Skeletal muscle satellite cell (primary cell): Measurements from ENCODE around the gene ALDH1L1.
"Not testable (repeated sequence)": the region's sequence is repeated elsewhere in the genome, so short reads cannot be mapped to it uniquely, and the experiment has no call there.

Experiments
- H3K27me3 ChIP-seq: 2 replicates; pipeline ENCODE4 v1.7.0; 2013; ENCODE audit warnings: low read length; ENCODE audit not compliant: control insufficient read depth, insufficient read depth
- H3K36me3 ChIP-seq: 2 replicates; pipeline ENCODE4 v1.7.0; 2013; ENCODE audit warnings: mild to moderate bottlenecking, control low read depth, low read length; ENCODE audit not compliant: insufficient read depth
- H3K4me1 ChIP-seq: 2 replicates; pipeline ENCODE4 v1.7.0; 2013; ENCODE audit warnings: low read length; ENCODE audit not compliant: control insufficient read depth, insufficient read depth
- H3K4me2 ChIP-seq: 2 replicates; pipeline ENCODE4 v1.7.0; 2013; ENCODE audit warnings: mild to moderate bottlenecking, low read length
- H3K4me3 ChIP-seq: 2 replicates; pipeline ENCODE4 v1.7.0; 2013; ENCODE audit warnings: low read length
- H3K9ac ChIP-seq: 2 replicates; pipeline ENCODE4 v1.7.0; 2013; ENCODE audit warnings: mild to moderate bottlenecking, low read depth, low read length, moderate library complexity
- H3K9me3 ChIP-seq: replicated peaks from 2 replicates; pipeline ENCODE4 v1.7.0; 2013; ENCODE audit warnings: mild to moderate bottlenecking, control low read depth, low read length

ALDH1L1 gene

DNA sequence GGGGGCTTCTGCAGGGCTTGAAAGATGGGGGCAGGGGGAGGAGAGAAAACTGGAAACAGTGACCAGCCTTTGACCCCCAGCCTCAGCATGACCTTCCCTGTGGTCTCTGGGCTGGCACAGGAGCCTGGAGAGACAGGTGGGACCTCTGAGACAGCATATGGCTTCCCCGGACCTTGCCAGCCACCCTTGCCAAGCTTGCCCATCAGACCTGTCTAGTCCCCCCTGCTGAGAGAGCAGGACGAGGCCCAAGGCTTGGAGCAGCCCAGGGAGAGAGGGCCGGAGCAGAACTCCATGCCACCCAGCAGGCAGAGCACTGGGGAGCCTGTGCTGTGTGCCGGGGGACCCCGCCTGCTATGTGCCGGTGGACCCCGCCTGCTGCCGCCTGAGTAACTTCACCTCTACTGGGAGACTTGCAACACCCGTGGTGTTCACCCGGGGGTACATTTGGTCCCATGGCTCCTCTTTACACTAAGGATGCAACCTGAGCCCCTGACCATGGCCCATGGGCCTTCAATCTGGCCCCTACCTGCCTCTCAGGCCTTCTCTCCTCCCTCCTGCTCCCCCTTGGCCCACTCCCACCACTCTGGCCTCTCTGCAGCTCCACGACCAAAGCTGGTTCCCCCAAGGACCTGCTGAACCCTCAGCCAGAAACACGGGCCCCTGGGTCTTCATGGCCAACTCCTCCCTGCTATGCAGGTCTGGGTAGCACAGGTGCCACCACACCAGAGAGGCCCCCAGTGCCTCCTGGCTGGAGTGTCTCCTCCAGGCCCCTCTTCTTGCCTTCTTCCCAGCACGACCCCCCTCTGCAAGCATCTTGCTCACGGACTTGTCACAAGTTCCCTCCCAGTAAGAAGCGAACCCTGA is 75.4 kb downstream of the ALDH1L1 start:
- H3K4me3 ChIP-seq = no peak overlapping the region
- H3K4me2 ChIP-seq = no peak overlapping the region
- no peak overlapping the region for H3K9ac ChIP-seq
- peaks cover 26% of the 10 kb centered on the region for H3K4me1 ChIP-seq
- no peaks in the 10 kb centered on the region for H3K9me3 ChIP-seq
- no peaks in the 10 kb centered on the region for H3K36me3 ChIP-seq
- no peaks in the 10 kb centered on the region for H3K27me3 ChIP-seq

- Histone ChIP-seq H3K36me3 (no peaks in the 10 kb centered on the region), H3K4me3 (no peak overlapping the region), H3K27me3 (no peaks in the 10 kb centered on the region), H3K4me1 (peaks cover 27% of the 10 kb centered on the region), H3K9ac (no peak overlapping the region), H3K9me3 (no peaks in the 10 kb centered on the region), H3K4me2 (no peak overlapping the region)
These were observed 76.3 kb downstream of the ALDH1L1 start for GRCh38 chr3:126104028-126104635.

DNA sequence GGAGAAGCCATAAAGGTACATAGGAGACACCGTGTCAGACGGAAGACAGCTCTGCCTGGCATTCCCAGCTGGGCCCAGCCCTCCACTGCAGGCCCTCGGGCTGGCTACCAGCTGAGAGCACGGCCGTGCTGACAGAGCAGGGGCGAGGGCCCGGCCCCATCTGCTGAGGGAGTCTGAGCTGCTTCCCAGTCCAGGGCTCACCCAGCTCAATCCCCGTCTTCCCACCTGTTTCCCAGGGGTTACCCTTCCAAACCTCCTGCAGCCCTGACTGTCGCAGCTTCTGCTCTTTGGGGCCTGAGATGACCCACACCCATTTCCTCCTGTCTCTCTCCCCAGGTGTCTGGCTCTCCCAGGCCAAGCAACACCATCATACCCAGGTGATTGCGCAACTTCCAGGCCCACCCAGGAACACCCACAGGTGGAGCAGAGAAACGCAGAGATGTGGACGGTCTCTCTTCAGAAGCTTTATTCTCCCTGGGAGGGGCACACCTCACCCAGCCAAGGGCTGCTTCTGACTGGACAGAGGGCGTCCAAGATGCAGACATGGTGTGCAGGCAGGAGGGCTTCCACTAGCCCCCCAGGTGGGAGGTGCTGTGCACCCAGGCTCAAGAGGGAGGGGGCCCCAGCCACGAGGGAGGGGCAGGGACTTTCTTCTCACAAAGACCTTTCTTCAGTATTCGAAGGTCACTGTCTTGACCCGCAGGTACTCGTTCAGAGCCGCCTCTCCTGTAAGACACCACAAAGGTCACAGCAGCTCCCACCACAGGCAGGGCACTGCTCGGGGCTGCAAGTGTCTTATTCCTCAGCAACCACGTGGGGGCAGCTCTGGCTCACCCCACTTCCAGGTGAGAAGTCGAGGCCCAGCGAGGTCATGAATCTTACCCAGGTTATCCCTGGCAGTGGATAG is 77.0 kb downstream of the ALDH1L1 start:
- no peaks in the 10 kb centered on the region for H3K27me3 ChIP-seq
- no peak overlapping the region for H3K4me2 ChIP-seq
- H3K9me3 ChIP-seq = no peaks in the 10 kb centered on the region
- H3K36me3 ChIP-seq = no peaks in the 10 kb centered on the region
- H3K4me1 ChIP-seq = peaks cover 27% of the 10 kb centered on the region
- peak overlapping the region; percentile 34 for H3K9ac ChIP-seq
- H3K4me3 ChIP-seq = no peak overlapping the region

- Histone ChIP-seq H3K27me3 (no peaks in the 10 kb centered on the region), H3K9ac (peak overlapping the region; percentile 34), H3K4me2 (no peak overlapping the region), H3K4me1 (peaks cover 27% of the 10 kb centered on the region), H3K9me3 (no peaks in the 10 kb centered on the region), H3K36me3 (no peaks in the 10 kb centered on the region), H3K4me3 (no peak overlapping the region)
These were observed 77.8 kb downstream of the ALDH1L1 start for GRCh38 chr3:126102530-126102951.

- peaks cover 27% of the 10 kb centered on the region for H3K4me1 ChIP-seq
- no peak overlapping the region for H3K4me2 ChIP-seq
- no peaks in the 10 kb centered on the region for H3K36me3 ChIP-seq
- H3K9me3 ChIP-seq = no peaks in the 10 kb centered on the region
- no peak overlapping the region for H3K9ac ChIP-seq
- H3K27me3 ChIP-seq = no peaks in the 10 kb centered on the region
- H3K4me3 ChIP-seq = no peak overlapping the region
These were observed 78.4 kb downstream of the ALDH1L1 start for GRCh38 chr3:126102011-126102410.

- Histone ChIP-seq H3K36me3 (no peaks in the 10 kb centered on the region), H3K9me3 (no peaks in the 10 kb centered on the region), H3K4me2 (no peak overlapping the region), H3K4me1 (peaks cover 27% of the 10 kb centered on the region), H3K27me3 (no peaks in the 10 kb centered on the region), H3K4me3 (no peak overlapping the region), H3K9ac (no peak overlapping the region)
These were observed 78.8 kb downstream of the ALDH1L1 start for GRCh38 chr3:126101521-126101982.

DNA sequence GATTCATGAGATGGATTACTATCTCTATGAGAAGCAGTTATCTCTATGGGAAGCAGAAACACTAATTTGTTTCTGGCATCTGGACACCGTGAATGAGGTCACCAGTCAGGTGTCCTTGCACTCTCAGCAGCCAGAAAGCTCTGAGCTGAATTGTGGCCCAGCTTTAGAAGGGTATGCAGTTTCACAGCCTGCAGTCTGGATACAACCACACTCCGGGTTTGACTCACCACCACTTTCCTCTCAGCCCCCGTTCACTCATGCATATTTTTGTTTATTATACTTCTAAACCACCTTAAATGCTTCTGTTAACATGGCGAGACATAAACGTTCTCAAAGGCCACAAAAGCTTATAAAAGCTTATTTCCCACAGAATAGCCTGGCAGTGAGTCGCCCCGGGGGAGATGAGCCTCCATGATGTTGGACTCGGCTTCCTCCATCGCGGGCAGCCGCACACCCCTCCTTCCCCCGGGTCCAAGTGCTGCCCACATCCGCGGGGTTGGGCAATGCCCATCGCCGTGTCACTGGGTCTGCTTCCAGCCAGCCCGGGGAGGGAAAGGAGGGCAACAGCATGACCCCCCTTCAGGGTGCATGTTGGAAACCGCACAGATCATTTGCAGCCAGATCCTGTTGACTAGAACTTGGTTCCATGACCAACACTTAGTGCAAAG is 79.6 kb downstream of the ALDH1L1 start:
- Histone ChIP-seq H3K4me1 (peaks cover 27% of the 10 kb centered on the region), H3K4me2 (peak overlapping the region; percentile 70), H3K4me3 (peak overlapping the region; percentile 59), H3K9ac (no peak overlapping the region), H3K36me3 (no peaks in the 10 kb centered on the region), H3K27me3 (no peaks in the 10 kb centered on the region), H3K9me3 (no peaks in the 10 kb centered on the region)

GRCh38 chr3:126100269-126100633 is 80.1 kb downstream of the ALDH1L1 start:
- Histone ChIP-seq H3K4me3 (no peak overlapping the region), H3K9ac (no peak overlapping the region), H3K27me3 (no peaks in the 10 kb centered on the region), H3K4me2 (peak overlapping the region; percentile 70), H3K36me3 (no peaks in the 10 kb centered on the region), H3K9me3 (no peaks in the 10 kb centered on the region), H3K4me1 (peaks cover 27% of the 10 kb centered on the region)

DNA sequence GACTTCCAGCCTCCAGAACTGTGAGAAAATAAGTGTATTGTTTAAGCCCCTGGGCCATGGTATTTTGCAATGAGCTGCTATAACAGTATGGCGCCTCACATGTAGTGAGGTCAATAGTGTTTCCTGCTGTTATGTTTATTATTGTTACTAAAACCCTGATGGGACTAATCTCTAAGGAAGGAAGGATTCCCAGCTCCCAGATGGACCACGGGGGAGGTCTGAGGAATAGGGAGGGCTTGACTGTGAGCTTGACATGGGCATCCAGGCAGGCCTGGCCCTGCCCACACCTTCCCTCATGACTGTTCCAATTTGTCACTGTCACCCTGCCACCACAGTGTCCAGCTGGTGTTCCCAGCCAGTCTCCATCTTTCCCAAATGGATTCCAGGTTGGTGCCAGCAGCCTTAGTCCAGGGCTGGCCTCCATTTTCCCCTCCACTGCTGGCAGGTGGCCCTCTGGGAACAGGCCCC is 82.0 kb downstream of the ALDH1L1 start:
- no peaks in the 10 kb centered on the region for H3K27me3 ChIP-seq
- no peak overlapping the region for H3K4me2 ChIP-seq
- no peaks in the 10 kb centered on the region for H3K36me3 ChIP-seq
- peaks cover 27% of the 10 kb centered on the region for H3K4me1 ChIP-seq
- no peaks in the 10 kb centered on the region for H3K9me3 ChIP-seq
- no peak overlapping the region for H3K4me3 ChIP-seq
- H3K9ac ChIP-seq = no peak overlapping the region

- Histone ChIP-seq H3K27me3 (no peaks in the 10 kb centered on the region), H3K4me1 (peaks cover 27% of the 10 kb centered on the region), H3K9ac (no peak overlapping the region), H3K4me3 (no peak overlapping the region), H3K4me2 (no peak overlapping the region), H3K9me3 (no peaks in the 10 kb centered on the region), H3K36me3 (no peaks in the 10 kb centered on the region)
These were observed 82.6 kb downstream of the ALDH1L1 start for GRCh38 chr3:126097801-126098200.

DNA sequence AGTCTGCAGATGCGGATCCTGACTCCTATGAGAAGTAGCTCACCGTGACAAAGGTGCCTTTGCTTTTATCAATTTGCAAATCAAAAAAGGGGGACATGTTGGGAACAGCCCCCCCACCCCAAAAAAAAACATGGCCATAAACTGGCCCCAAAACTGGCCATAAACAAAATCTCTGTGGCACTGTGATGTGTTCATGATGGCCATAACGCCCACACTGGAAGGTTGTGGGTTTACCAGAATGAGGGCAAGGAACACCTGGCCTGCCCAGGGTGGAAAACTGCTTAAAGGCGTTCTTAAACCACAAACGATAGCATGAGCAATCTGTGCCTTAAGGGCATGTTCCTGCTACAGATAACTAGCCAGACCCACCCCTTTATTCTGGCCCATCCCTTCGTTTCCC is 84.1 kb downstream of the ALDH1L1 start:
- H3K4me1 ChIP-seq = peaks cover 14% of the 10 kb centered on the region
- H3K27me3 ChIP-seq, H3K9me3 ChIP-seq, H3K4me2 ChIP-seq, H3K4me3 ChIP-seq, H3K36me3 ChIP-seq, H3K9ac ChIP-seq: not testable (repeated sequence)
